ENCODE results near the gene ZFAND6. TPM values are rescaled to one million over a fixed set of nuclear protein-coding genes. Genes with fewer than 3 reads are reported as not detected.
A peak's percentile ranks its signal among the peaks of the same experiment; 100 is the strongest.

Gene ZFAND6
- total RNA-seq, 1 donor from 2014 or later: 77.3 TPM

GRCh38 chr15:80061582-80061981, 2.1 kb downstream of the ZFAND6 start:
- H3K4me1 Mint-ChIP-seq (ENCODE audit: unreplicated experiment): peaks cover 18% of the 10 kb centered on the region
- no peak overlapping the region for H3K27ac Mint-ChIP-seq (ENCODE audit: unreplicated experiment)
- H3K9me3 Mint-ChIP-seq (ENCODE audit: unreplicated experiment): no peaks in the 10 kb centered on the region
- TF ChIP-seq CTCF (IDR thresholded peaks at IDR 0.05; ENCODE audit: unreplicated experiment): no peak
- H3K36me3 Mint-ChIP-seq (ENCODE audit: low read depth, unreplicated experiment): no peaks in the 10 kb centered on the region
- peaks cover 8% of the 10 kb centered on the region for H3K27me3 Mint-ChIP-seq (ENCODE audit: unreplicated experiment)
- DNase-seq (ENCODE audit: low spot score): no peak
- peak overlapping the region; percentile 96 for H3K4me3 Mint-ChIP-seq (ENCODE audit: unreplicated experiment)

GRCh38 chr15:80066912-80067311, 7.4 kb downstream of the ZFAND6 start:
- no peak overlapping the region for H3K4me3 Mint-ChIP-seq (ENCODE audit: unreplicated experiment)
- H3K27ac Mint-ChIP-seq (ENCODE audit: unreplicated experiment): no peak overlapping the region
- H3K27me3 Mint-ChIP-seq (ENCODE audit: unreplicated experiment): no peaks in the 10 kb centered on the region
- no peaks in the 10 kb centered on the region for H3K36me3 Mint-ChIP-seq (ENCODE audit: low read depth, unreplicated experiment)
- DNase-seq (ENCODE audit: low spot score): no peak
- peaks cover 4% of the 10 kb centered on the region for H3K9me3 Mint-ChIP-seq (ENCODE audit: unreplicated experiment)
- no peak for TF ChIP-seq CTCF (IDR thresholded peaks at IDR 0.05; ENCODE audit: unreplicated experiment)
- H3K4me1 Mint-ChIP-seq (ENCODE audit: unreplicated experiment): peaks cover 5% of the 10 kb centered on the region

GRCh38 chr15:80068578-80068977, 9.1 kb downstream of the ZFAND6 start:
- DNase-seq (ENCODE audit: low spot score): no peak
- H3K4me3 Mint-ChIP-seq (ENCODE audit: unreplicated experiment): no peak overlapping the region
- no peak overlapping the region for H3K27ac Mint-ChIP-seq (ENCODE audit: unreplicated experiment)
- H3K36me3 Mint-ChIP-seq (ENCODE audit: low read depth, unreplicated experiment): no peaks in the 10 kb centered on the region
- no peak for TF ChIP-seq CTCF (IDR thresholded peaks at IDR 0.05; ENCODE audit: unreplicated experiment)
- H3K4me1 Mint-ChIP-seq (ENCODE audit: unreplicated experiment): peaks cover 2% of the 10 kb centered on the region
- no peaks in the 10 kb centered on the region for H3K27me3 Mint-ChIP-seq (ENCODE audit: unreplicated experiment)
- H3K9me3 Mint-ChIP-seq (ENCODE audit: unreplicated experiment): peaks cover 4% of the 10 kb centered on the region

- TF ChIP-seq CTCF (IDR thresholded peaks at IDR 0.05; ENCODE audit: unreplicated experiment): no peak
- Mint-ChIP-seq H3K27me3 (ENCODE audit: unreplicated experiment) (no peaks in the 10 kb centered on the region), H3K9me3 (ENCODE audit: unreplicated experiment) (peaks cover 4% of the 10 kb centered on the region), H3K4me1 (ENCODE audit: unreplicated experiment) (peaks cover 7% of the 10 kb centered on the region), H3K36me3 (ENCODE audit: low read depth, unreplicated experiment) (no peaks in the 10 kb centered on the region), H3K4me3 (ENCODE audit: unreplicated experiment) (no peak overlapping the region), H3K27ac (ENCODE audit: unreplicated experiment) (no peak overlapping the region)
- no peak for DNase-seq (ENCODE audit: low spot score)
Observed at GRCh38 chr15:80070840-80071239, 11.4 kb downstream of the ZFAND6 start.

GRCh38 chr15:80071652-80072051, 12.2 kb downstream of the ZFAND6 start:
- no peak for TF ChIP-seq CTCF (IDR thresholded peaks at IDR 0.05; ENCODE audit: unreplicated experiment)
- Mint-ChIP-seq H3K9me3 (ENCODE audit: unreplicated experiment) (peaks cover 4% of the 10 kb centered on the region), H3K4me1 (ENCODE audit: unreplicated experiment) (peaks cover 12% of the 10 kb centered on the region), H3K27ac (ENCODE audit: unreplicated experiment) (no peak overlapping the region), H3K4me3 (ENCODE audit: unreplicated experiment) (no peak overlapping the region), H3K27me3 (ENCODE audit: unreplicated experiment) (no peaks in the 10 kb centered on the region), H3K36me3 (ENCODE audit: low read depth, unreplicated experiment) (no peaks in the 10 kb centered on the region)
- DNase-seq (ENCODE audit: low spot score): no peak
